Measurements from ENCODE around the gene SARDH. TPM values are rescaled to one million over a fixed set of nuclear protein-coding genes. Genes with fewer than 3 reads are reported as not detected.

SARDH gene
- total RNA-seq, 4 donors from 2014 or later: 0.34 to 0.88 (median 0.57) TPM; not detected in 1

DNA sequence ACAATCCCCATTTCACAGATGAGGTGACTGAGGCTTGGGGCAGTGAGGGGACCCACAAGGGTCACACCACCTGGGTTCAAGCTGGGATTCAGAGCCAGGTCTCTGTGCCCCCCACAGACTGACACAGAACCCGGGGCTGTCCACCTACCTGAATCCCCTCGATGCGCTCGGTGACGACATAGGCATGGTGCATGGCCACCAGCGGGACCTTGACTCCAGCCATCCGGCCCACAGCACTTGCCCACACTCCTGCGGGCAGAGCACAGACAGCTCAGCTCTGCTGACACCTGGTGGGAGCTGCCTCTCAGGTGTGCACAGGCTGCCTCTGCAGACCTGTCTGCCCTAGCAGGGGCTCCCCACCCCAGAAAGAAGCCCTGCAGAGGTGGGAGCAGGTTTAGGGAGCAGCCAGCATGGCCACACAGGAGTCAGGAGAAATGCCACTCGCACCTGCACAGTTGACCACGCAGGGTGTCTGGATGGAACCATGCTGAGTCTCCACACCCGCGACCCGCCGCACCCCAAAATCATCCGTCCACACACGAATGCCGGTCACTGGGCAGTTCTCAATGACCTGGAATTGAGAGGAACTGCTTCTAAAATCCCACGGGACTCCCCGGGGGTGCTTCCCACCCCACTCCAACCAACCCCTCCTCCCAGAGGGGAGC lies 8.4 kb downstream of the SARDH start:
- TF ChIP-seq, protein P1, sequence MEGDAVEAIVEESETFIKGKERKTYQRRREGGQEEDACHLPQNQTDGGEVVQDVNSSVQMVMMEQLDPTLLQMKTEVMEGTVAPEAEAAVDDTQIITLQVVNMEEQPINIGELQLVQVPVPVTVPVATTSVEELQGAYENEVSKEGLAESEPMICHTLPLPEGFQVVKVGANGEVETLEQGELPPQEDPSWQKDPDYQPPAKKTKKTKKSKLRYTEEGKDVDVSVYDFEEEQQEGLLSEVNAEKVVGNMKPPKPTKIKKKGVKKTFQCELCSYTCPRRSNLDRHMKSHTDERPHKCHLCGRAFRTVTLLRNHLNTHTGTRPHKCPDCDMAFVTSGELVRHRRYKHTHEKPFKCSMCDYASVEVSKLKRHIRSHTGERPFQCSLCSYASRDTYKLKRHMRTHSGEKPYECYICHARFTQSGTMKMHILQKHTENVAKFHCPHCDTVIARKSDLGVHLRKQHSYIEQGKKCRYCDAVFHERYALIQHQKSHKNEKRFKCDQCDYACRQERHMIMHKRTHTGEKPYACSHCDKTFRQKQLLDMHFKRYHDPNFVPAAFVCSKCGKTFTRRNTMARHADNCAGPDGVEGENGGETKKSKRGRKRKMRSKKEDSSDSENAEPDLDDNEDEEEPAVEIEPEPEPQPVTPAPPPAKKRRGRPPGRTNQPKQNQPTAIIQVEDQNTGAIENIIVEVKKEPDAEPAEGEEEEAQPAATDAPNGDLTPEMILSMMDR (IDR thresholded peaks at IDR 0.05; ENCODE audit: low read depth): no peak

DNA sequence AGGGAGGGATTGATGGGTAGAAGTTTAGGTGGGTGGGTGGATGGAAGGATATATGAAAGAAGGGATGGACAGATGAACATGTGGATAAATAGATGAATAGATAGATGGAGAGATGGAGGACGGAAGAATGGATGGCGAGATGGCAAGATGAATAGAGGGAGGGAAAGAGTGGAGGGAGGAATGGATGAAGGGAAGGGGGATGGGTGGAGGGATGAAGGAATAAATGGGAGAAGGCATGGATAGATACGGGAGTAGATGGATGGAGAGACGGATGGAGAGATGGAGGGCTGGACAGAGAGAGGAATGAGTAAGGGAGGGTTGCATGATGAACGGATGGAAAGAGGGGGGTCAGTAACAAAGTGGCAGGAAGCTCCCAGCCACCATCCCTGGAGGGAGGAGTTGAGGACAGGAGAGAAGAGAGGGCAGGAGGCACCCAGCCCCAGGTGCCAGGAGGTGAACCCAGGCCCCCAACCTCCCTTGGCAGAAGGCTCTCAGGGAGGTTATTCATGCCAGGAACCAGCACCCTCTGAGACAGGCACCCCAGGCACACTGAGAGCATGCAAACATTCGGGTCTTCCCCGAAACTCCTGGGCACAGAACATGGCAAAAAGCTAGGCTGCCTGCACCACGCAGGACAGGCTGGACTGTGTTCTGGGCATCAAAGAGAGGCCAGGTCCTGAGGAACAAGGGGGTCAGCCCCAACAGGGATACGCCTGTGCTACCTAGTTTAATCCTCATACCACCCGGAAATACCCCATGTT lies 9.1 kb downstream of the SARDH start:
- TF ChIP-seq, protein P1 (IDR thresholded peaks at IDR 0.05; ENCODE audit: low read depth): no peak

DNA sequence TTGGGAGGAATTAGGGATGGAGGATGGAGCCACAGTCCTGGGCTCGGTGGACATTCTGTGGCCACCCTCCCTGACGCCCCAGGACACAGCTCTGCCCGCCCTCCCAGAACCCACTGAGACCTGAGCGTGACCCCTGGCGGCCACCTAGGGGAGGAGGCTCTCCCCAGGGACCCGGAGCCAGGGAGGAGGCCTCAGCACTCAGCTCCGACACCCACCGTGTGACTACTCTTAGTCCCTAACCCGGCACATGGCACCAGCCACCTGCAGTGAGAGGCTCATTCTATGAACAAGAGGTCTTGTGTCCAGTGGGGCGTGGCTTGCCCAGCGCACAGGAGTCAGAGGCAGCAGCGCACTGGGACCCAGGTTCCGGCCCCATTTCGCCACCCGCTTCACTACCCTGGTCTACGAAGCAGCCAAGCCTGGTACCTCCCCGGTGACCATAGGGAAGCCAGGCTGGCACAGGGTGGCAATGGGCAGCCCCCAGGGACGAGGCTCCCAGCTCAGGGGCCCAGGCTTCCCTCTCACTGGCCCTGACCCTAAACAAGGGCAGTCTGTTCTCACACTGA lies 10.2 kb downstream of the SARDH start:
- TF ChIP-seq, protein P1 (IDR thresholded peaks at IDR 0.05; ENCODE audit: low read depth): no peak

- TF ChIP-seq, protein P1 (IDR thresholded peaks at IDR 0.05; ENCODE audit: low read depth): no peak
Observed at GRCh38 chr9:133727277-133727875, 10.8 kb downstream of the SARDH start.

DNA sequence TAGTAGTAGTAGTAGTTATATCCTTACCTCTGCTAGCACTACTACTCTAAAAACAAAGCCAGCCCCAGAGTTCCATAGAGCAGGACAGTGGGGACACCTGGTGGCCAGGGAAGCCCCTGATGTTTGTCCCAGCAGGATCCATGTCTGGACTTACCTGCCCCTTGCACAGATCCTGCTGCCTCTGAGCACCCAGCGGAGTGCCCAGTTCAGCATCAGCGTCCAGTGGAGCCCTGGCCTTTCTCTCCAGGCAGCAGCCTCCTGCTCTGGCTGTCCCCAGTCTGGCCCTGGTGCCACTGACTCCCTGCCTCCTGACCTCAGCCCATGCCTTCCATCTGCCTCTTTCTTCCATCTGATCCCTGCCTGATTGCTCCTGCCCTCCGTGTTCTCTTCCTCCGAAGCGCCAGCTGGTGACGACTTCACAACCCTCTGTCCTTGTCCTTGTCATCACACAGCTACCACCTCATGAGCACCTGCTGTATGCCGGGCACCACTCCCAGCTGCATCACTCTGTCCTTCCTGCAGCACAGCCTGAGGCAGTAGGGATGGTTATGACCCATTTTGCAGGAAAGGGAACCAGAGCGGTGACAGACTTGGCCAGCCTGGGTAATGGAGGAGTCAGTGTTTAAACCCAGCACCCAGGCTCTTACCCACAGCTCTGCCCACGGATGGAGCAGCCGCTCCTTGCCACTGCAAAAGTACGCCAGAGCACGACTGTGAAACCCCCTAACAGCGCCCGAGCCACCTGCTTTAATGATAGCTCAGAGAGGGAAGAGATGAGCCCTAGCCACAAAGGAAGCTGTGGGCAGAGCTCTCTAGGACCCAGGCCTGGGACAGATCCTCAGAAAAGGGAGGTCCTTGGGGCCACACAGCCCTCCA lies 11.5 kb downstream of the SARDH start:
- TF ChIP-seq, protein P1 (IDR thresholded peaks at IDR 0.05; ENCODE audit: low read depth): no peak

- TF ChIP-seq, protein P1 (IDR thresholded peaks at IDR 0.05; ENCODE audit: low read depth): no peak
Observed at GRCh38 chr9:133725886-133726285, 12.3 kb downstream of the SARDH start.

Measured in subcutaneous adipose tissue (tissue), 4 donors.